Activated CD4-positive, alpha-beta memory T cell treated with anti-CD3 and anti-CD28 coated beads for 36 hours (primary cell): ENCODE results near the gene SVIP. TPM values are rescaled to one million over a fixed set of nuclear protein-coding genes. Genes with fewer than 3 reads are reported as not detected.

Experiments used
- total RNA-seq, 2 experiments: library from RNA; stranded (reverse); gene quantifications; one replicate each; pipeline ENCODE4 v1.2.3, GENCODE V29; 2021

The SVIP gene
- total RNA-seq, 2 experiments from 2014 or later: 64.3 to 65.6 TPM

Other genes with a start within 250 kb of the SVIP start
- 10 to 100 TPM; 10.5 to 11.1 TPM for gene FANCF, start 204.0 kb downstream of the SVIP start, total RNA-seq
- gene GAS2, start 163.2 kb downstream of the SVIP start, total RNA-seq: 1 to 10 TPM in 1 of 2 experiments, under 1 TPM in 1; 0.85 to 1.1 TPM
- not detected for gene CCDC179, start 30.7 kb upstream of the SVIP start, total RNA-seq